Activated naive CD4-positive, alpha-beta T cell (primary cell): ENCODE results near the gene KAT7.
"Not testable (repeated sequence)": the region's sequence is repeated elsewhere in the genome, so short reads cannot be mapped to it uniquely, and the experiment has no call there.

ENCODE experiments used
- DNase-seq, 4 experiments: peaks; one replicate each; lab custom pipeline; 2025; lab: John Stamatoyannopoulos, UW

The KAT7 gene

DNA sequence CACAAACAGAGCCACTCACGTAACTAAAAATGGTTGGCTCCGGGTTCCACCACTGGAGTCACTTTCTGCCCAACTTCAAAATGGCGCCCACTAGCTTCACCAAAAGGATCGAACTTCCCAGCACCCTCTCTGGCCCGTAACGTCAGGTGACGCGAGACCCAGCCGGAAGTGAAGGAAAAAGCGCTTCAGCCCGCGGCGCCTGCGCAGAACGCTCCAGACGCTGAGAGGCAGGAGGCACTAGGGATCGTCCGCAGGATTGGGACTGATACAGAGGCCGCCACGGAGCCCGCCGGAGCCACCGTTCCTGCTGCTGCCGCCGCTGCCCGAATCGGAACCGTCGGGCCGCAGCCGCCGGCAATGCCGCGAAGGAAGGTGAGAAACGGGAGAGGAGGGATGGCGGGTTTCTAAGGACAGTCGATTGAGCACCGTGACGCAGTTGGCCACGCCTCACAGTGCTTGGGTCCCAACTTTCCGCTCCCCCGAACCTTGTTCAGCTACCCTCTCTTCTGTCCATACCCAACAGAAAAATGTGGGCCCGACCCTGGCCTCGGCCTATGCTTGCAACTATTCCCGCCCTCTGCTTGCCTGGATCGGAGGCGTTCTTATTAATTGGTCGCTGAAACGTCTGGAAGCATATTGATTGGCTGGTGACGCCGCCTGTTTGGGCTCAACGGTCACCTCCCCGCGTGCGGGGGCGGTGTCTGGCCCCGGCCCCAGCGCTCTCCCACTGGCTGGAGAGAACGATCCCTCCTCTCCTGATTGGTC lies at the start of gene KAT7:
Gene KAT7, plus strand, starts transcription at position 204 of the 765 bp plus-strand sequence. Its CDS starts 154 bp downstream, at position 358.
- peak; percentile 92 to 95 (median 94) for DNase-seq

GRCh38 chr17:49739641-49740271 lies 48.7 kb upstream of the KAT7 start:
- peak; percentile 37 to 95 (median 72) for DNase-seq

GRCh38 chr17:49741009-49741691 lies 47.3 kb upstream of the KAT7 start:
- DNase-seq = no peak

GRCh38 chr17:49741692-49742076 lies 46.8 kb upstream of the KAT7 start:
- DNase-seq = no peak

DNA sequence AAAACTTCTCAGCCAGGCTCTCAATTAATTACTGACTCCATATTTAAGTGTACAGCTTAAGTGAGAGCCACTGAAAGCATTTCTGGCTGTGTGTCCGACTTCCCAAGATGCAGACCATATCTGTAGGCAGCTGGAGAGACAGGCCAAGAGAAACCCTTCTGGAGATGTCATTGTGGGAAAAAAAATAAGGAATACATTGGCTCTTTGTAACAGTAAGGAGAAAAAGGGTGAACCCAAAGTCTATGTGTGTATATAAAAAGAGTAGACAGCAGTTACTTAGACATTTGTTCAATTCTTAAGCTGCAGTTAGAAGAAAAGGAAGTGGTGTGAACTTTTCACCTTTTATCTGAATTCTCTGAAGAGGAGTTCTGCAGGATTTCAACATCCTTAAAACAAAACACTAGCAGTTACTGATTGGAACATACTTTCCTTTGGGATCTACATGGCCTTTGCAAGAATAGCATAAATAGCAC lies 46.3 kb upstream of the KAT7 start:
- DNase-seq = no peak

DNA sequence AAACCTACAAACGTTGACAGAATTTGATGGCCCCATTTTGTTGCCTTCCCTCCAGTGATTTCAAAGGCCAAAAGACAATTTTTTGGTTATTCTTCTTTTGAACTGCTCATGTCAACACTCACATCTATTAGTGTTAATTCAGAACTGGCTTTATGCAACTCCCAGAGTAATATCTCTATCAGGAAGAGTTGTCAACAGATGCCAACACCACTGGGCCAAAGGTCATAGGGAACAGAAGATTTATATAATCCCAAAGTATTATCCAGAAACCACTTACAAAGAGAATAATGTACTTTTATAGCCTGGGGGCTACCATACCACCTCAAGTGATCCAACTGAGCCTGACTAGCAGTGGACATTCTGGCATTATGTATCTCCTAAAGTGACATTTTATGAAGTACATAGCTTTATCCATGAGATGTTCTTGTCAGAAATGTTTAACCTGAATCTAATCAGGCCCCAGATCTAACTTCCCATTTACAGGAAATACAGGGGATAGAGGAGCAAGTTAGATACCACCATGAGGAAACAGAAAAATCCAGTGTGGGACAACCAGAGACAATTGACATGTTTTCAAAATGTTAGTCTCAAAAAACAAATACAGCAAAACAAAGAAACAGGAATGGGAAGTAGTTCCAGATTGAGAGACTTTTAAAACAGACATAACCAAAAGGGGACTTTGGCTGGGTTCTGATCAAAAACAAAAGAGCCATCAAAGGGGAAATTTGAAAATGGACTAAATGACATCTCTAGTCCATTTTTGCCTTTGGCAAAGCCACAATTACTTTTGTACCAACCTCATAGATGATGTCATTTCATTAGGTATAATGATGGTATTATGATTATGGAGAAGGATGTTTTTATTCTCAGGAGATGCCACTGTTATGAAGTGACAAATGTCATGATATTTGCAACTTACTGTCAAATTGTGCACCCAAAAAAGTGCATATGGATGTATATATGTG lies 43.0 kb upstream of the KAT7 start:
- no peak for DNase-seq

GRCh38 chr17:49746791-49747490 lies 41.5 kb upstream of the KAT7 start:
- DNase-seq = no peak

DNA sequence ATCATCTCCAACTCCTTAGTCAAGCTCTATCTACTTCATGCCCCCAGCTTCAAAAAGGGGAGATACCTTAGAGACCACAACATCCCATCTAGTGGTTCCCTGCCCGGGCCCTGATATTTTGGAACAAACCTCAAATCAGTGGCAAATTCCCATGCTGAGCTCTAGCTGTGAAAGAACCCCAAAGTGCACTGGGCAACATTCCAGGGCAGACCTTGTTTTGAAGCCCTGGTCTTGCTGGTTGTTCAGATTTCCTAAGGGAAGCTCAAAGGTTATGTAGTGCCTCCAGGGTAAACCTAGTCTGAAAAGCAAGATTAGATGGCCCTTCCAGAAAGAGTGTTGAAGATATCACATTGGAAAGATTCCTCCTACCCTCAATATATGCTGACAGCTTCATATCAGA lies 40.8 kb upstream of the KAT7 start:
- no peak for DNase-seq

- no peak for DNase-seq
These were observed 40.3 kb upstream of the KAT7 start for GRCh38 chr17:49748223-49748622.

- peak in 1 of 4 experiments; percentile 13 for DNase-seq
These were observed 39.7 kb upstream of the KAT7 start for GRCh38 chr17:49748791-49749190.

DNA sequence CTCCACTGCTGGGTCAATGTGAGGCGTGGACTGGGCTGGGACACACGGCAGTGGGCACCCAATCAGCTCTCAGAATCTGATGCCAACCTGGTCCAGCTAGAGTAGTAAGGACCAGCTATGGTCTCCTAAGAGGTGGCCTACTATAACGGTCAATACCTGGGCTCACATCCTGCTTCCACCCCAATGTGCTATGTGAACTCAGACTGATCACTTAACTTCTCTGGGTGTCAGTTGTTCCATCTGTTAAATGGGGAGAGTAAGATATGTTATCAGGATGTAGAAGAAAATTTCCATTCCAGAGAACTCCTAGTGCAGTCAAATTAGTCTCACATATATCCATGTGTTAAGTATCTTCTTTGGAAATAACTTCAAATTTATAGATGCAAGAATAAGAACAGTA lies 38.8 kb upstream of the KAT7 start:
- no peak for DNase-seq

GRCh38 chr17:49752508-49752907 lies 36.0 kb upstream of the KAT7 start:
- no peak for DNase-seq

DNA sequence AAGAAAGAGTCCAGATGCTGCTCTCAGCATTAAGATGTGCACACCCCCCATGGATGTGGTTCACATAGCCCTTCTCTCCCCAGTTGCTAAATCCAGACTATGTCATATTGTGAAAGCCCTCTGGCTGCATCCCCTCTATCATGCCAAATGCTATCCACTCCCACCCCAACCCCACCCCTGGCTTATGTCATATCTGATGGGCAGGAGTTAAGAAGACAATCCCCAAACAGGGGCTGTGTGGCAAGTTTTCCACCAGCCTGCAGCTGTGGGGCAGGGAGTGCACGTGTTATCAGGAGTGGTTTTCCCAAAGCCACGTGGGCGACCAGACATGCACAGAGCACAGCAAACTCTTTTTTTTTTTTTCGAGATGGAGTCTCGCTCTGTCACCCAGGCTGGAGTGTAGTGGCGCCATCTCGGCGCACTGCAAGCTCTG lies 34.5 kb upstream of the KAT7 start:
- no peak for DNase-seq

GRCh38 chr17:49755663-49756283 lies 32.7 kb upstream of the KAT7 start:
- DNase-seq = no peak

DNA sequence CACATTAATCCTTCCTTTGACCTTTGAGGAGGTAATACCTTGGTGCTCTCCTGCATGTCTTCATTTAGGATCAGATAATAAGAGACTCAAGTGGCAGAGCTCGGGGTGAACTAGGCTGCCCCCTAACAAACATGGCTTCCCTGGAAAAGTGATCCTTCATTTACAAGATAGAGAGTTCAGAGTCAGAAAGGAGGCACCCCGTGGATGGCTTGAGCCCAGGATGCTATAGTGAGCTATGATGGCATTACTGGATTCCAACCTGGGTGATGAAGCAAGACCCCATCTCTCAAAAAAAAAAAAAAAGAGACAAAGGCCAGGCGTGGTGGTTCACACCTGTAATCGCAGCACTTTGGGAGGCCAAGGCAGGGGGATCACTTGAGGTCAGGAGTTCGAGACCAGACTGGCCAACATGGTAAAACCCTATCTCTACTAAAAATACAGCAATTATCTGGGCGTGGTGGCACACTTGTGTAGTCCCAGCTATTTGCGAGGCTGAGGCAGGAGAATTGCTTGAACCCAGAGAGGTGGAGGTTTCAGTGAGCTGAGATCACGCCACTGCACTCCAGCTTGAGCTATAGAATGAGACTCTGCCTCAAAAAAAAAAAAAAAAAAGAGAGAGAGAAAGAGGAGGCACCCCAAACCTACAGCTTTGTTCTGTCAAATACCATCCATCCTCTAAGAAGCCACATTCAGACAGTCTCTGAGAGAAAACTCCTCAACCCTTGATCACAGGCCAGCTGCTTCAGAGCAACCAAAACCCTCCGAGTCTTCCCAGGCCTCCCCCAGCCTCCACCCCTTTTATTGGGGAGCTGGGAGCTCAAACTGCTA lies 31.9 kb upstream of the KAT7 start:
- DNase-seq = no peak

- DNase-seq = no peak
These were observed 31.2 kb upstream of the KAT7 start for GRCh38 chr17:49757151-49757777.

DNA sequence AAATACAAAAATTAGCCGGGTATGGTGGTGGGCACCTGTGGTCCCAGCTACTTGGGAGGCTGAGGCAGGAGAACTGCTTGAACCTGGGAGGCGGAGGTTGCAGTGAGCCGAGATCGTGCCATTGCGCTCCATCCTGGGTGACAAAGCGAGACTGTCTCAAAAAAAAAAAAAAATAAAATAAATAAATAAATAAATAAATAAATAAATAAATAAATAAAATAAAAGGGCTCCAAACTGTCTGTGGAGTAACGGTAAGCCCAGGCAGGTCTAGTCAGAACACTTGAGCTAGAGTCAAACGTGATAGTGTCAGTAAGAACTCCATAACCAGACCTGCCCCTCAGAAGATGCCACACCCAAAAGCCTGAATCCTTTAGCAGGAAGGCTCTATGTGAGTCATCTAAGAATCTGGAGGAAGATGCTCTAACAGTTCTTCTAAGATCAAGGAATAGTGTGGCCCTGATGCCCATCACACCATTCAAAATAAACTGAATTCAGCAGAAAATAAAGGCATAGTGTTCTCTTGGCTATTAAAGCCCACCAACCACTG lies 29.9 kb upstream of the KAT7 start:
- DNase-seq = not testable (repeated sequence)

GRCh38 chr17:49759203-49759602 lies 29.3 kb upstream of the KAT7 start:
- DNase-seq = no peak

- no peak for DNase-seq
These were observed 28.2 kb upstream of the KAT7 start for GRCh38 chr17:49760296-49760695.
